ENCODE measurements around the gene ZMIZ1. TPM values are rescaled to one million over a fixed set of nuclear protein-coding genes. Genes with fewer than 3 reads are reported as not detected.

The ZMIZ1 gene
- polyA plus RNA-seq, 2 donors, result 29.2 to 29.7 TPM

DNA sequence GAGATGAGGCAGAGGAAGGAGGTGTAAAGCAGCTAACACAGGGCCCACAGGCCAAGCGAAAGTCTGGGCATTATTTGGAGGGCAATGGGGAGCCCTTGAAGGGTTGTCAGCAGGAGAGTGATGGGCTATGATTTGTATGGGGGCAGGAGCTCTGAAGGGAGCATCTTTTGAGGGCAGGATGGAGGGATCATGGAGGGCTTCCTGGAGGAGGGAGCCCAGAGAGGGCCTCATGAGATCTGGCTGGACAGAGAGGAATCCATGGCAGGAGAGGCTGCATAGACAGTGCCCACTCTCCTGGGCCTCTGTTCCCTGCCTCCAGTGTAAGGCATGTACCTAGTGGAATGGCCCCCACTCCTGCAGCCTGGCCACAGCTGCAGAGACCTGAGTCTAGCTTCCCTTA lies 141.9 kb downstream of the ZMIZ1 start:
- Histone ChIP-seq H3K9me3 (ENCODE audit: control insufficient read depth in 2 of 2, insufficient read depth in 1 of 2, low read depth in 1 of 2, low read length in 1 of 2) (no peaks in the 10 kb centered on the region), H3K27me3 (ENCODE audit: control insufficient read depth in 1 of 2, insufficient read depth in 2 of 2, low read length in 2 of 2) (no peaks in the 10 kb centered on the region), H3K36me3 (ENCODE audit: control insufficient read depth in 2 of 2, insufficient read depth in 2 of 2, low read length in 1 of 2) (peaks cover 15 to 64% of the 10 kb centered on the region in 2 donors), H3K27ac (ENCODE audit: low read depth in 2 of 2, low read length in 1 of 2) (no peak overlapping the region), H3K4me1 (ENCODE audit: control insufficient read depth in 2 of 2, insufficient read depth in 2 of 2, low read length in 1 of 2) (peaks cover 4% of the 10 kb centered on the region in 2 donors), H3K4me3 (ENCODE audit: low read depth in 1 of 2, low read length in 2 of 2) (no peak overlapping the region)
- WGBS, 2 donors, result 82 to 98% methylated on average over 1 of the region's 1 CpG

DNA sequence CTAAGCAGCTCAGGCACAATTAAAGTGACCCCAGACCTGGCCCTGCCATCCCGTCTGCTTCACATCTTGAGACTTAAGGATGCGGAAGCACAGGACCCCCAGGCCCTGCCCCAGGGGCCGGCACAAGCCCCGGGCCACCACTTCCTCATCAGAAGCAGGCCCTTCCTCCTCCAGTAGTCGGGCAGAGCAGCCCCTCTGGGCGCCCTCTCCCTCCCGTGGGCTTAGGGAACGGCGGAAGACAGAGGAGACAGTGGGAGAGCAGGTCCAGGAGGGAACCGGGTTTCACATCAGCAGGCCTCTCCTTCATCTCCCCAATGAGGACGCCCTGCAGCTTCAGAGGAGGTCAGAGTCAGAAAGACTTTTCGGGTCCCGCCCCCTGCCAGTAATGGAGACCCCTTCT lies 142.8 kb downstream of the ZMIZ1 start:
- Histone ChIP-seq H3K4me1 (ENCODE audit: control insufficient read depth in 2 of 2, insufficient read depth in 2 of 2, low read length in 1 of 2) (peaks cover 0 to 4% of the 10 kb centered on the region in 2 donors), H3K4me3 (ENCODE audit: low read depth in 1 of 2, low read length in 2 of 2) (no peak overlapping the region), H3K36me3 (ENCODE audit: control insufficient read depth in 2 of 2, insufficient read depth in 2 of 2, low read length in 1 of 2) (peaks cover 15 to 65% of the 10 kb centered on the region in 2 donors), H3K27ac (ENCODE audit: low read depth in 2 of 2, low read length in 1 of 2) (no peak overlapping the region), H3K9me3 (ENCODE audit: control insufficient read depth in 2 of 2, insufficient read depth in 1 of 2, low read depth in 1 of 2, low read length in 1 of 2) (no peaks in the 10 kb centered on the region), H3K27me3 (ENCODE audit: control insufficient read depth in 1 of 2, insufficient read depth in 2 of 2, low read length in 2 of 2) (no peaks in the 10 kb centered on the region)
- WGBS, 2 donors, result 85 to 86% methylated on average over 13 of the region's 13 CpGs

DNA sequence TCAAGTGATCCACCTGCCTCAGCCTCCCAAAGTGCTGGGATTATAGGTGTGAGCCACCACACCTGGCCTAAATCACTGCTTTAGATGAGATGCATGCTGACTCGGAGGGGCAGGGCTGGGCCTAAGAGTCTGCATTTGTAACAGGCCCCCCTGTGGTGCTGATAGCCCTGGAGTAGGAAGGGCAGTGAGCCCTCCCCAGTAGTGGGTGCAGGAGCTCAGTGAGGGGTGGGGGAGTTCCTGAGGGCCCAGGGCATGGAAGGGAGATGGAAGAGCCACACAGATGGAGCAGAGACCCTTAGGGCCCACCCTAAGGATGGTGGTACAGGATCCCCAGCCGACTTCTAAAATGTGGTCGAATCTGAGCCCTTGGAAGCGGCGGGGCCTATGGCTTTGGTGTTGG lies 146.8 kb downstream of the ZMIZ1 start:
- peaks cover 6 to 46% of the 10 kb centered on the region in 2 donors for H3K36me3 ChIP-seq (ENCODE audit: control insufficient read depth in 2 of 2, insufficient read depth in 2 of 2, low read length in 1 of 2)
- 96 to 97% methylated on average over 5 of the region's 5 CpGs for WGBS, 2 donors
- H3K27me3 ChIP-seq (ENCODE audit: control insufficient read depth in 1 of 2, insufficient read depth in 2 of 2, low read length in 2 of 2), result no peaks in the 10 kb centered on the region
- H3K4me1 ChIP-seq (ENCODE audit: control insufficient read depth in 2 of 2, insufficient read depth in 2 of 2, low read length in 1 of 2), result peaks cover 5 to 6% of the 10 kb centered on the region in 2 donors
- no peaks in the 10 kb centered on the region for H3K9me3 ChIP-seq (ENCODE audit: control insufficient read depth in 2 of 2, insufficient read depth in 1 of 2, low read depth in 1 of 2, low read length in 1 of 2)
- no peak overlapping the region for H3K27ac ChIP-seq (ENCODE audit: low read depth in 2 of 2, low read length in 1 of 2)
- no peak overlapping the region for H3K4me3 ChIP-seq (ENCODE audit: low read depth in 1 of 2, low read length in 2 of 2)

DNA sequence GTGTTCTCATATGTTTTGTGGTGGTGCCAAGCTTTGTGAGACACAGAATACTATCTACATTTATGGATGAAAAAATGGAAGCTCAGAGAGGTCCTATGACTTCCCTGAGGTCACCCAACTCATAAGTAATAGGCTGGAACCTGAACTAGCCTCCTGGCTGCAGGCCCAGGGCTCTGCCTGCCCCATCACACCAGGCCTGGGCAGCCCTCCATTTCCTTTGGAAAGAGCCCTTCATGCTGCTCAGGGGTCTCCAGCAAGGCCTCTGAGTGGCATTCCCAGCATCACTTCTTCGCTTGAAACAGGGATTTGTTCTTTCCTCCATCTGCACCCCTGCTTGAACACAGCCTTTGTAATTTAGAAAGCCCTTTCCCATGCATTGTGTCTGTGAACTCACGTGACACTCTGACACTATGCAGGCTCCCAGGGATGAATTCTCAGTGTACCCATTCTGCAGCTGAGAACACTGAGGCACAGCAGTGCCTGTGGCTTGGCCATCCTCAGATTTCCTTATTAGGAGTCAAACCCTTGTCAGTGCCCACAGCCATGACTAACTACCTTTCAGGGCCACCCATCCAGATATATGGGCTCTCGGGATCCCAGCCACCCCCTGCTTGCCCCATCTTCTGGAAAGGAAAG lies 150.7 kb downstream of the ZMIZ1 start:
- Histone ChIP-seq H3K36me3 (ENCODE audit: control insufficient read depth in 2 of 2, insufficient read depth in 2 of 2, low read length in 1 of 2) (peaks cover 0 to 48% of the 10 kb centered on the region in 2 donors), H3K27ac (ENCODE audit: low read depth in 2 of 2, low read length in 1 of 2) (no peak overlapping the region), H3K9me3 (ENCODE audit: control insufficient read depth in 2 of 2, insufficient read depth in 1 of 2, low read depth in 1 of 2, low read length in 1 of 2) (no peaks in the 10 kb centered on the region), H3K27me3 (ENCODE audit: control insufficient read depth in 1 of 2, insufficient read depth in 2 of 2, low read length in 2 of 2) (no peaks in the 10 kb centered on the region), H3K4me3 (ENCODE audit: low read depth in 1 of 2, low read length in 2 of 2) (no peak overlapping the region), H3K4me1 (ENCODE audit: control insufficient read depth in 2 of 2, insufficient read depth in 2 of 2, low read length in 1 of 2) (peaks cover 5 to 24% of the 10 kb centered on the region in 2 donors)
- 87 to 92% methylated on average over 3 of the region's 3 CpGs for WGBS, 2 donors

DNA sequence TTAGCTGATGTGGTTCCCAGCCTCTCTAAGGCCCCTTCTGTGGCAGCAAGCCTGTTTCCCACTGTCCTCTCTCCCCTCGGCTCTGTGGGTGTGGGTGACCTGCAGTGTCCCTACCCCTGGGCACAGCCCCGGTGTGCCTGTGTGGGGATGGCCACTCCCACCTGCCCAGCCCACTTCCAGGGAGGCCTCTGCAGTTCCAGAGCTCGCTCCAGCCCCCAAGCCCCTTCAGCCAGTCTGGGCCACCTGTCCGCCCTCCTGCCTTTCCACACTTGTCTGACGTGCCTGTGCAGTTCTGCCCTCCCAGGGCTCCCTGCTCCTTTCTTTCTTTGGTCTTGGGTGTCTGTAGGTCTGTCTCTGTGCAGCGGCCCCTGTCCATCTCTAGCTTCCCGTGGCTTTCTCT lies 151.5 kb downstream of the ZMIZ1 start:
- no peaks in the 10 kb centered on the region for H3K27me3 ChIP-seq (ENCODE audit: control insufficient read depth in 1 of 2, insufficient read depth in 2 of 2, low read length in 2 of 2)
- 45 to 55% methylated on average over 7 of the region's 7 CpGs for WGBS, 2 donors
- H3K4me1 ChIP-seq (ENCODE audit: control insufficient read depth in 2 of 2, insufficient read depth in 2 of 2, low read length in 1 of 2), result peaks cover 5 to 24% of the 10 kb centered on the region in 2 donors
- H3K4me3 ChIP-seq (ENCODE audit: low read depth in 1 of 2, low read length in 2 of 2), result no peak overlapping the region
- H3K27ac ChIP-seq (ENCODE audit: low read depth in 2 of 2, low read length in 1 of 2), result peak overlapping the region in 1 of 2 donors; percentile 25
- no peaks in the 10 kb centered on the region for H3K9me3 ChIP-seq (ENCODE audit: control insufficient read depth in 2 of 2, insufficient read depth in 1 of 2, low read depth in 1 of 2, low read length in 1 of 2)
- H3K36me3 ChIP-seq (ENCODE audit: control insufficient read depth in 2 of 2, insufficient read depth in 2 of 2, low read length in 1 of 2), result peaks cover 0 to 53% of the 10 kb centered on the region in 2 donors

DNA sequence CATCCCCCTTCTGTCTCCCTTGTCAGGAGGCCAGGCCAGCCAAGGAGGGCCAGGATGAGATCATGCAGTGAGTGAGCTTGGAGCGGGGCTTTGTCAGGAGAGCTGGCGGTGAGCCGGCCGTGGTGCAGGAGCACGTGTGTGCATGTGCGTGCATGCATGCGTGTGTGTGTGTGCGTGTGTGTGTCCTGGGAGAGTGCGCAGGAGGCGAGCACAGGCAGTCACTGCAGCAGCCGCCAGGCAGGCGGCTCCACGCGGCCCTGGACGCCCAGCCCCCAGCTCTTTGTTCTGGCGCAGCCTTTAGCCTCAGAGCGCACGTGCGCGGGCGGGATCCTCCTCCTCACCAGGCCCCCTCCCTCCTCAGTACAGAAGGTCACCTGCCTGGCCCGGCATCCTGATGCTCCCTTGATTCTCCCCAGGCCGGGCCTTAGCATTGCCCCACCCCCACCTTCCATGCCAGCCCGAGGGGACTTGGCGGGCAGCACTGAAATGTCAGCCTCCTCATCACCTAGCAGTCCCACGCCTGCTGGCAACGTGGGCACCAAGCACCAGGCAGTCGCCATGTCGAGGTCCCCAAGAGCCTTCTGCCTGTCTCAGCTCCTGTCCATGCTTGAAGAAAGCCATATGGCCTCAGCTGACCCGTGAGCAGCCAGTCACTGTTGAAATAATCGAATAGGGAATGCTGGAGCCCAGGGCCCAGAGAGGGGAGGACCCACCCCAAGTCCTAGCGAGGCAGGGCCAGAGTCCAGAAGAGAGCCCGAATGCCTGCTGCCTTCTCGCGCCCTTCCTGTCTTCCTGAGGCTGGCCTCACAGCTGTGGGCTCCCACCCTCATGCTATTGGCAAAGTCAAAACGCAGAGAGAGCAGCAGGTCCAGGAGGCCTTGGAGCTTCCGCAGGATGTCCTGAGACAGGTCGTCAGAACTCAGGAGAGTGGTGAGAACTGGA lies 152.6 kb downstream of the ZMIZ1 start:
- no peaks in the 10 kb centered on the region for H3K27me3 ChIP-seq (ENCODE audit: control insufficient read depth in 1 of 2, insufficient read depth in 2 of 2, low read length in 2 of 2)
- 32 to 47% methylated on average over 27 to 38 of the region's 38 CpGs for WGBS, 2 donors
- peaks cover 5 to 24% of the 10 kb centered on the region in 2 donors for H3K4me1 ChIP-seq (ENCODE audit: control insufficient read depth in 2 of 2, insufficient read depth in 2 of 2, low read length in 1 of 2)
- H3K36me3 ChIP-seq (ENCODE audit: control insufficient read depth in 2 of 2, insufficient read depth in 2 of 2, low read length in 1 of 2), result peaks cover 7 to 54% of the 10 kb centered on the region in 2 donors
- no peak overlapping the region for H3K4me3 ChIP-seq (ENCODE audit: low read depth in 1 of 2, low read length in 2 of 2)
- H3K9me3 ChIP-seq (ENCODE audit: control insufficient read depth in 2 of 2, insufficient read depth in 1 of 2, low read depth in 1 of 2, low read length in 1 of 2), result no peaks in the 10 kb centered on the region
- peak overlapping the region; percentile 52 to 74 for H3K27ac ChIP-seq (ENCODE audit: low read depth in 2 of 2, low read length in 1 of 2)

DNA sequence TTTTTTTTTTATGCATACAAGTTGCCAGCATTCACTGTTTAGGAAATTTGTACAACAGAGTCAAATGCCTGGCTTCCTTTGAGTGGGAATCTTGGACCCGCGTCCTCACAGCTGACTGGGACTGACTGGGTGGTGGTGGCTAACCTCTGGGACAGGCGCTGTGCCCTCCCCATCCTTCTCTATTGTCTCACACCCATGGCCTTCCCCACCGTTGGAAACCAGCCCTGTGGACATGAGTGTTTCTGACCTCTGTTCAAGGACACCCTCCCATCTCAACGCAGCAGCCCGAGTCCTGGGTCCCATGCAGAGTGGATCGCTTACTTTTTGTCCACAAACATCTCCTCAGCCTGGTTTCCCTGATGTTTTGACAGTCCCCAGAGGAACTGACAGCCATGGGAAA lies 153.4 kb downstream of the ZMIZ1 start:
- 77 to 80% methylated on average over 7 of the region's 7 CpGs for WGBS, 2 donors
- Histone ChIP-seq H3K9me3 (ENCODE audit: control insufficient read depth in 2 of 2, insufficient read depth in 1 of 2, low read depth in 1 of 2, low read length in 1 of 2) (no peaks in the 10 kb centered on the region), H3K4me1 (ENCODE audit: control insufficient read depth in 2 of 2, insufficient read depth in 2 of 2, low read length in 1 of 2) (peaks cover 5 to 24% of the 10 kb centered on the region in 2 donors), H3K27ac (ENCODE audit: low read depth in 2 of 2, low read length in 1 of 2) (peak overlapping the region; percentile 52 to 74), H3K27me3 (ENCODE audit: control insufficient read depth in 1 of 2, insufficient read depth in 2 of 2, low read length in 2 of 2) (no peaks in the 10 kb centered on the region), H3K36me3 (ENCODE audit: control insufficient read depth in 2 of 2, insufficient read depth in 2 of 2, low read length in 1 of 2) (peaks cover 7 to 49% of the 10 kb centered on the region in 2 donors), H3K4me3 (ENCODE audit: low read depth in 1 of 2, low read length in 2 of 2) (no peak overlapping the region)

DNA sequence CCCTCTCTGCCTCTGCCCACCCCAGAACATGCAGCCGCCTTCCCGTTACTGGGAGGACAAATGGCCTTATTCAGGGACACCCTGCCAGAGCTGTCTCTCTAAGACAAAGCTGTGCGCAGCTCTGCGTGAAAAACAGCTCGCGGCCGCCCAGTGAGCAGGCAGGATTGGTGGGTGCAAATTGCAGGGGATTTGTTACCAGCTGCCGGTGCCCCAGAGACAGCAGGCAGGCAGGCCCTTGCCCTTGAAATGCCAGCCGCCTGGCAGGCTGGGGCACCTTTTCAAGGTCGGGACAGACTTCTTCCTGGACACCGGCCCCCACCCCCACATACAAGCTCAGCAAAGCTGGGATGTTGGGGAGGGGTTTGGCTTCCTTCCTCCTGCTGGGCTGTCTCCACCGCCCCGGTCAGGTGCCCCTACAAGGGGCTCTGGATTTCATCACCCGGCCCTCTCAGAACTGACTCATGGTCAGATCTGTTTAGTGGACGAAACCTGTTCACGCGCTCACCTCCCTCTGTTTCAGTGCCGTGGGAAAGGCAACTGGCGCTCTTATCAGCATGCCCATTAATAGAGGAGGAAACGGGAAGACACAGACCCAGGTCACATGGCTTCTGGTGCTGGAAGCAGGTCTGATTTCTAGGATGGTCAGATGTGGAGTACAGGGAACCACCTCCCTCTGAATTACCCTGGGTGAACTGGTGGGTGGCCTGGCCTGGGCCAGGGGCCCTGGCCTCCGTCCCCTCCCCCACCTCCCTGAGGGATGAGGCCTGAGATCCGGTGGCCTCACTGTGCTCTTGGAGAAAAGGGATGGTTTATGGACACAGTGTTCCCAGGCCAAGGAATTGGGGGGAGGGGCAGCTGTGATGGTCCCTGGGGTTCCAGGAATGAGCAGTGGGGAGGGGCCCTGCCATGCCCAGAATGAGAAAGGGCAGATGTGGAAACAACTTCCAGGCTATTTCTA lies 154.6 kb downstream of the ZMIZ1 start:
- peak overlapping the region; percentile 13 to 74 for H3K27ac ChIP-seq (ENCODE audit: low read depth in 2 of 2, low read length in 1 of 2)
- H3K36me3 ChIP-seq (ENCODE audit: control insufficient read depth in 2 of 2, insufficient read depth in 2 of 2, low read length in 1 of 2), result peaks cover 7 to 49% of the 10 kb centered on the region in 2 donors
- peaks cover 5 to 24% of the 10 kb centered on the region in 2 donors for H3K4me1 ChIP-seq (ENCODE audit: control insufficient read depth in 2 of 2, insufficient read depth in 2 of 2, low read length in 1 of 2)
- H3K27me3 ChIP-seq (ENCODE audit: control insufficient read depth in 1 of 2, insufficient read depth in 2 of 2, low read length in 2 of 2), result no peaks in the 10 kb centered on the region
- no peak overlapping the region for H3K4me3 ChIP-seq (ENCODE audit: low read depth in 1 of 2, low read length in 2 of 2)
- WGBS, 2 donors, result 60 to 74% methylated on average over 21 to 22 of the region's 22 CpGs
- H3K9me3 ChIP-seq (ENCODE audit: control insufficient read depth in 2 of 2, insufficient read depth in 1 of 2, low read depth in 1 of 2, low read length in 1 of 2), result no peaks in the 10 kb centered on the region

All from esophagus (tissue), 2 donors.